DMS114 treated with DMSO at 0.1 percent for 48 hours (cell line): Measurements from ENCODE around the gene TFRC.
"Not testable (repeated sequence)": the region's sequence is repeated elsewhere in the genome, so short reads cannot be mapped to it uniquely, and the experiment has no call there.

Experiments
- DNase-seq: peaks from one replicate; lab custom pipeline; 2025; ENCODE audit not compliant: unreplicated experiment; lab: John Stamatoyannopoulos, UW

Gene TFRC

DNA sequence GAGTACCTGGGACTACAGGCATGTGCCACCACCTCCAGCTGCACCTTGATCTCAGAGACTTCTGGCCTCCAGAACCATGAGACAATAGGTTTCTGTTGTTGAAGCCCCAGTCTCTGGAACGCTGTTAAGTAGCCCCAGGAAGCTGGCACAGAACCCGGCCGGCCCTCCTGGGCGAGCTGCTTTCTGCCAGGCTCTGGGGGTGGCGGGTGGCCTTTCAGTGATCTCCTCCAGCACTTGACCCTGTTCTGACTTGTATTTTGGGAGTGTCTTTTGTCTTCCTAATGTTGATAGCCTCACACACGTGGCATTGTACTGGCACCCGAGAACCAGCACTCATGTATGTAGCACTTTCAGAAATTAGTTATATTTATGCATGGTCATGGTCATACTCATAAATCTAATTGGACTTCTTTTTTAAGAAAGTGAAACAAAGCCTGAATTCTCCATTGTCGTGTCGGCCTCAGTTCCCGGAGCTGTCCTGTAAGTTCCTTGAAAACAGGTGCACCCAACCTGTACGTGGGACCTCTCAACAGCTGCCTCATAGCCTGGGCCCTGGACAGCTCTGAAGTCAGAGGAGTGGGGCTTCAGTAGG is 74.0 kb downstream of the TFRC start:
- DNase-seq: no peak

GRCh38 chr3:196005338-196005737 is 76.6 kb downstream of the TFRC start:
- DNase-seq: not testable (repeated sequence)

DNA sequence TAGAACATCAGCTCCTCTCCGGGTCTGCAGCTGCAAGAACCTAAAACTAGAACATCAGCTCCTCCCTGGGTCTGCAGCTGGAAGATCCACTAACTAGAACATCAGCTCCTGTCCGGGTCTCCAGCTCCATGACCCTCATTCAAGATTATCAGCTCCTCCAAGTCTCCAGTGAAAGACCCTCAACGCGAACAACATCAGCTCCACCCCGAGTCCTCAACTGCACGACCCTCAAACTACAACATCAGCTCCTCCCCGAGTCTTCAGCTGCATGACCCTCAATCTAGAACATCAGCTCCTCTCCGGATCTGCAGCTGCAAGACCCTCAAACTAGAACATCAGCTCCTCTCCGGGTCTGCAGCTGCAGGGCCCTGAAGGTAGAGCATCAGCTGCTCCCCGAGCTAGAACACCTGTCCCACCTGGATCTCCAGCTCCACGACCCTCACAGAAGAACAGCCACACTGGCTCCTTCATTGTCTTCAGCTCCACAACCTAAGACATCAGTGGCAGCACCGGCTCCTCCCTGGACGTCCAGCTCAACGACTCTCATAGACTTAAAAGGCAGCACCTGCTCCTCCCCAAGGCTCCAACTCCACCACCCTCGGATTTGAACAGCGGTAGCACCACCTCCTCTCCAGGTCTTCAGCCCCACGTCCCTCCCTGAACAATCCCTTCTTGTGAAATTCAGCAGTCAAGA is 77.4 kb downstream of the TFRC start:
- not testable (repeated sequence) for DNase-seq

DNA sequence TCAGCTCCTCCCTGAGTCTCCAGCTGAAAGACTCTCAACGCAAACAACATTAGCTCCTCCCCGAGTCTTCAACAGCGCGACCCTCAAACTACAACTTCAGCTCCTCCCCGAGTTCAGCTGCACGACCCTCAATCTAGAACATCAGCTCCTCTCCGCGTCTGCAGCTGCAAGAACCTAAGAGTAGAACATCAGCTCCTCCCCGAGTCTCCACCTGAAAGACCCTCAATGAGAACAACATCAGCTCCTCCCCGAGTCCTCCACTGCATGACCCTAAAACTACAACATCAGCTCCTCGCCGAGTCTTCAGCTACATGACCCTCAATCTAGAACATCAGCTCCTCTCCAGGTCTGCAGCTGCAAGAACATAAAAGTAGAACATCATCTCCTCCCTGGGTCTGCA is 78.3 kb downstream of the TFRC start:
- DNase-seq: no peak

GRCh38 chr3:196002721-196003120 is 79.2 kb downstream of the TFRC start:
- DNase-seq: not testable (repeated sequence)

DNA sequence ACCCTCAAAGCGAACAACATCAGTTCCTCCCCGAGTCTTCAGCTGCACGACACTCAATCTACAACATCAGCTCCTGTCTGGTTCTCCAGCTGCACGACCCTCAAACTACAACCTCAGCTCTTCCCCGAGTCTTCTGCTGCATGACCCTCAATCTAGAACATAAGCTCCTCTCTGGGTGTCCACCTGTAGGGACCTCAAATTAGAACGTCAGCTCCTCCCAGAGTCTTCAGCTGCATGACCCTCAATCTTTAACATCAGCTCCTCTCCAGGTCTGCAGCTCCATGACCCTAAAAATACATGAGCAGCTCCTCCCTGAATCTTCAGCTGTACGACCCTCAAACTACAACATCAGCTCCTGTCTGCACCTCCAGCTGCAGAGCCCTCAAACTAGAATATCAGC is 80.7 kb downstream of the TFRC start:
- DNase-seq: not testable (repeated sequence)

DNA sequence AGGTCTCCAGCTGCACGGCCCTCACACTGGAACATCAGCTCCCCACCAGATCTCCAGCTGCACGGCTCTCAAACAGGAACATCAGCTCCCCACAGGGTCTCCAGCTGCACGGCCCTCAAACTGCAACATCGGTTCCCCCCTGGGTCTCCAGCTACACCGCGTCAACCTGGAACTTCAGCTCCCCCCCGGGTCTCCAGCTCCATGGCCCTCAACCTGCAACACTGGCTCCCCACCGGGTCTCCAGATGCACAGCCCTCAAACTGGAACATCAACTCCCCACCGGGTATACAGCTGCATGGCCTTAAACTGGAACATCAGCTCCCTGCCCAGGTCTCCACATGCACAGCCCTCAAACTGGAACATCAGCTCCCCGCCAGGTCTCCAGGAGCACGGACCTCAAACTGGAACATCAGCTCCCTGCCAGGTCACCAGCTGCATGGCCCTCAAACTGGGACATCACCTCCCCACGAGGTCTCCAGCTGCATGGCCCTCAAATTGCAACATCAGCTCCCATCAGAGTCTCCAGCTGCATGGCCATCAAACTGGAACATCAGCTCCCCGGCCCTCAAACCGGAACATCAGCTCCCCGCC is 81.4 kb downstream of the TFRC start:
- DNase-seq: not testable (repeated sequence)

GRCh38 chr3:195999896-196000295 is 82.0 kb downstream of the TFRC start:
- no peak for DNase-seq
